ENCODE results near the gene TTC34.

DNA sequence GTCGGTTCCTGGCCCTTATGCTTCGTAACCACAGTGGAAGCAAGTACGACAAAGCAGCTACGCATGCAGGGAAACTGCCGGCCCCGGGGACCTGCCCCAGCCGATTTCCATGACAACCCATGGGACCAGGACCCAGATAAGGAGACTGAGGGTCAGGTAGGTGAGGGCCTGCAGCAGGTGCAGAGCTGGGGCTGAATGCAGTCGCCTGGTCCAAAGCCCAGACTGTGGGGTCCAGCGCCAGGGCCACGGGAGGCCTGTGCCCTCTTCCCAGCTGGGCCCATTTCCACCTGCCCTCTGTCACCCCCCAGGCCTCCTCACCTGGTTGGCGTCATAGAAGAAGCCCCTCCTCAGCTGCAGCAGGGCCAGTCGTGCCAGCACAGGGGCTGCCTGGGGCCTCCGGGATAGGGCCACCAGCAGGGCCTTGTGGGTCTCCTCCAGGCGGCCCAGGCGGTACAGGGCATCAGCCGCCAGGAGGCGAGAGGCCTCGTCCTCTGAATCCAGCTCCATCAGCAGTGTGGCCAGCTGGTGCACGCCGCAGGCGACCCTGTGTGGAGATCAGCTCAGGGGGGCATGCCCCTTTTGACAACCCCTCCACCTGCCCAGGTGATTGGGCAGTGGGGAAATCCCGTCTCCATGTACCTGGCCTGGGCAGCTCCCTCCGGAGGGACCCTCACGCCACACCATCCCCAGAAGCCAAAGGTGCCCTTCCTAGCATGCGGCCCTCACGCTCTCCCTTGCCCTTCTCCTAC, 14.2 kb downstream of the TTC34 start:
- no peak for TF ChIP-seq POLR2A (IDR thresholded peaks at IDR 0.05)
- TF ChIP-seq, protein P1, sequence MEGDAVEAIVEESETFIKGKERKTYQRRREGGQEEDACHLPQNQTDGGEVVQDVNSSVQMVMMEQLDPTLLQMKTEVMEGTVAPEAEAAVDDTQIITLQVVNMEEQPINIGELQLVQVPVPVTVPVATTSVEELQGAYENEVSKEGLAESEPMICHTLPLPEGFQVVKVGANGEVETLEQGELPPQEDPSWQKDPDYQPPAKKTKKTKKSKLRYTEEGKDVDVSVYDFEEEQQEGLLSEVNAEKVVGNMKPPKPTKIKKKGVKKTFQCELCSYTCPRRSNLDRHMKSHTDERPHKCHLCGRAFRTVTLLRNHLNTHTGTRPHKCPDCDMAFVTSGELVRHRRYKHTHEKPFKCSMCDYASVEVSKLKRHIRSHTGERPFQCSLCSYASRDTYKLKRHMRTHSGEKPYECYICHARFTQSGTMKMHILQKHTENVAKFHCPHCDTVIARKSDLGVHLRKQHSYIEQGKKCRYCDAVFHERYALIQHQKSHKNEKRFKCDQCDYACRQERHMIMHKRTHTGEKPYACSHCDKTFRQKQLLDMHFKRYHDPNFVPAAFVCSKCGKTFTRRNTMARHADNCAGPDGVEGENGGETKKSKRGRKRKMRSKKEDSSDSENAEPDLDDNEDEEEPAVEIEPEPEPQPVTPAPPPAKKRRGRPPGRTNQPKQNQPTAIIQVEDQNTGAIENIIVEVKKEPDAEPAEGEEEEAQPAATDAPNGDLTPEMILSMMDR (IDR thresholded peaks at IDR 0.05), result no peak
